ENCODE measurements around the gene GPRIN2. TPM values are rescaled to one million over a fixed set of nuclear protein-coding genes. Genes with fewer than 3 reads are reported as not detected.
A peak's percentile ranks its signal among the peaks of the same experiment; 100 is the strongest.

The GPRIN2 gene
- total RNA-seq, 2 experiments from 2014 or later: not detected

DNA sequence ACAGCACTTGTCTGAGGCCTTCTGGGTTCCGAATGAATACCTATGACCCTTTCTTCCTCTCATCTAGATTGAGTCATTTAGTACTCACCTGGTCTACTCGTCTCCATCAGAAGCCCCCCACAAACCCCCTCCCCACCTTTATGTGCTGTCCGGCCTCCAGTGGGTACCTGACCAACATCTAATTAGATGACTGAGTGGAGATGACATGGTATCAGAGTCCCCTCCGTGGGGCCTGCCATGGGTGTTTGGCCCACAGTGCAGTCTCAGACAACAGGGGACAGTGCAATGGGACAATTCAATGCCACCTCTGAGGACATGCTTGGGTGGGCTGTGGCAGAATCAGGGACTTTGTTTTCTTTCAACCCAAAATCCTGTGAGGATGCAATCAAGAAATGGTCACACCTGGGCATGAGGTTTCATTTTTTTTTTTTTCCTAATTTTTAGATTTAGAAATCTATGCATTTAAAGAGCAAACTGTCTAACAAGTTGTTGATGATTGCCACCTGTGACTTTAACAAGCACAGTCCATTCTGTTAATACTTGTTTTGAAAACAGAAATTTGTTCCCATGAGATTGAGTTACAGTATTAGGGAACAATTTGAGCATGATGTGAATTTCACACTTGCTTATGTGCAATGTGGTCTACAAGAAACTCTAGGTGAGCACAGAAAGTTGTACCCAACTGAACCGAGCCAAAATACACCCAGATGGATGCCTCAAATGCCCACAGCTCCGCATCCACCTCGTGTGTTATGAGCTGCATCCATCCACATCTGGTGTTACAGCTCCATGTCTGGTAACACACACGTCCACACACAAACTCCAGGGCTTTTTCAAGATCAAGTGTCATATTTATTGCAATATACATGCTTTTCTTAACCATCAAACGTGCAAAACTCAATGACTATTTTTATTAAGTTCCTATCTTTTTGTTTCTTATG is 27.5 kb downstream of the GPRIN2 start:
- no peaks in the 10 kb centered on the region for H3K4me1 Mint-ChIP-seq
- no peaks in the 10 kb centered on the region for H3K9me3 Mint-ChIP-seq
- no peak overlapping the region for H3K27ac Mint-ChIP-seq
- peaks cover 4% of the 10 kb centered on the region for H3K27me3 Mint-ChIP-seq
- DNase-seq (no peak), ATAC-seq (ENCODE audit: low read depth) (no peak)
- H3K4me3 Mint-ChIP-seq: no peak overlapping the region
- no peaks in the 10 kb centered on the region for H3K36me3 Mint-ChIP-seq
- POLR2A ChIA-PET: no interaction called here

DNA sequence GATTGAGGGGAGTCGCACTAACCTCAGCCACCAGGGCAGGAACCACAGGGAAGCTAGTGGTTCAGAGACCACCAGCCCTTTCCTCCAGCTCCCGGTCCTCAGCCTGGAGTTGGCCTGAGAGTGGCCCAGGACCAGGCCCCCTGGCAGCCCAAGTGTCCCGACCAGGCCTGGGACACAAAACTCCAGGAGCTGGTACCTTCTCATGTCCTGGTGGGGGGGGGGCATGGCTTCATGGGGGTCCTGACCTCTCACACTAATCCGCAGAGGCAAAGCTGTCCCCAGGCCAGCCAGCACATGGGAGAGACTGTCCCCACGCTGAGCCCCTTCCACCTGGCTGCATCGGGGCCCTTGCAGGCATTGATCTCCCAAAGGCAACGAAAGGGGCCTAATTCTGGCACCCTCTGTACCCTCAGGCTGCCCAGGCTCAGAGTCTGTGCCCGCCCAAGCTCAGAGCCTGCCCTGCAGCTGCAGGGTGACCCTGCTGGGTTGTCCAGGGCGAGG is 28.2 kb downstream of the GPRIN2 start:
- Mint-ChIP-seq H3K4me3 (no peak overlapping the region), H3K27me3 (peaks cover 4% of the 10 kb centered on the region), H3K9me3 (no peaks in the 10 kb centered on the region), H3K36me3 (no peaks in the 10 kb centered on the region), H3K4me1 (no peaks in the 10 kb centered on the region), H3K27ac (no peak overlapping the region)
- ATAC-seq (ENCODE audit: low read depth) (no peak), DNase-seq (peak; percentile 32)
- POLR2A ChIA-PET: interaction anchor here (0.6 kb wide), 2 partner anchors 270 to 1553 kb away, joined by 3 read pairs; no protein-coding TSS in a partner anchor

DNA sequence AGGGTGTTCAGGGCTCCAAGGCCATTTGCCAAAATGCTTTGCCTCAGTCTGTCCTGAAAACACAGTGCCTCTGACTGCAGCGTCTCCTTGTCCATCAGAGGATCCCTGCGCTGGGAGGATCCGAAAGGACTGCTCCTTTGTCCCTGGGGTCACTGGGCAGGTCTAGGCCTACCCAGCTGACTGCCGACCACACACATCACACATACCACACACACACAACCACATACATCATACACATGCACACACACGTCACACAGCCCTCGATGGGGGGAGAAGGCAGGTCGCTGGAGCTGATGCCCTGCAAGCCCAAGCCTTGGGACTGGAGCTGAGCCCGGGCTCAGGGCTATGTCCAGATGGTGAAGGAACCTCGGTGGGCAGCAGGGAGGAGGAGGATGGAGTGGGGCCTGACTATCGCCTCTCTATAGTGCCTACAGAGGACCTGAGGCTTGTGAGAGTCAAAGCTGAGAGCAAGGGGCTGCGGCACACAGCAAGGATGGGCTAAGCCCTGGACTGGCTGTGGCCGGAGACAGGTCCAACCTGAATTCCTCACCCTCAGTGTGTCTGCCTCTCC is 29.1 kb downstream of the GPRIN2 start:
- peaks cover 4% of the 10 kb centered on the region for H3K27me3 Mint-ChIP-seq
- DNase-seq (peak; percentile 30), ATAC-seq (ENCODE audit: low read depth) (no peak)
- H3K4me3 Mint-ChIP-seq: no peak overlapping the region
- no peaks in the 10 kb centered on the region for H3K9me3 Mint-ChIP-seq
- no peaks in the 10 kb centered on the region for H3K36me3 Mint-ChIP-seq
- no peak overlapping the region for H3K27ac Mint-ChIP-seq
- H3K4me1 Mint-ChIP-seq: no peaks in the 10 kb centered on the region
- POLR2A ChIA-PET: interaction anchor here (0.6 kb wide), 2 partner anchors 269 to 1552 kb away, joined by 3 read pairs; no protein-coding TSS in a partner anchor

DNA sequence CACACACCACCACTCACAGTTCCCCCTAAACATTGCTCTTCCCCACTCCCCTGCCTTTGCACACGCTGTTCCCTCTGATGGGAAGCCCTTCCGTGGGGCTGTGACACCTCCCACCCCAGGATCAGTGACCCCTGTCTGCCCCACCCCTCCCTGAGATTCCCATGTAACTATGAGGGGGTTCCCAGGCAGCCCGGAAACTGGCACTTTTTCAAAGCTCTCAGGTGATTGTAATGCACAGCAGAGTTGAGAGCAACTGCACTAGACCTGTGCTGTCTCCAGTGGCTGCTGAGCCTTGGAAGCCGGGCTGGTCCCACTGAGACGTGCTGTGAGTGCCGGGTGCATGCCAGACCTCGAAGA is 29.8 kb downstream of the GPRIN2 start:
- DNase-seq (peak; percentile 24), ATAC-seq (ENCODE audit: low read depth) (no peak)
- no peaks in the 10 kb centered on the region for H3K9me3 Mint-ChIP-seq
- H3K27ac Mint-ChIP-seq: no peak overlapping the region
- H3K4me3 Mint-ChIP-seq: no peak overlapping the region
- POLR2A ChIA-PET: no interaction called here
- no peaks in the 10 kb centered on the region for H3K27me3 Mint-ChIP-seq
- H3K36me3 Mint-ChIP-seq: no peaks in the 10 kb centered on the region
- H3K4me1 Mint-ChIP-seq: no peaks in the 10 kb centered on the region

DNA sequence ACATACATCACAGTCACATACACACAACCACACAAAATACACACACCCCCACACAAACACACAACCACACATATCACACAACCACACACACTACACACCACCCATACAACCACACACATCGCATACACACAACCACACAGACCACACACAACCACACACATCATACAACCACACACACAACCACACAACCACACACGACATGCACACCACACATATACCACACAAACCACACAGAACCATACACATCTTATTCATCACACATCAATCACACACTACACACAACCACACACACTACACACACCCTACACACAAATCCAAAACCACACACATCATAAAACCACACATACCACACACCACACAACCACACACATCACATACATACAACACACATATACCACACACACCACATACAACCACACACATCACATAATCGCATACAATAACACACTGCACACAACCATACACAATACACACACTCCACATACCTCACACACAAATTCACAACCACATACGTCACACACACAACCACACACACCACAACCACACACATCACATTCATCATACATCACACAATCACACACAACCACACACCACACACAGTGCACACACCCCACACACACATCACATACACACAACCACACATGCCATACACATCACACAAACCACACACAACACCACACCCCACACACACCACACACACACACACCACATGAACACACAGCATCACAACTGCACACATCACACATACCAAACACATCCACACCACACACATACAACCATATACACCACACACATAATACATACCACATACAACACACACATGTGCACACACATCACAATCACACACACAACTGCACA is 30.4 kb downstream of the GPRIN2 start:
- Mint-ChIP-seq H3K36me3 (no peaks in the 10 kb centered on the region), H3K4me1 (no peaks in the 10 kb centered on the region), H3K9me3 (no peaks in the 10 kb centered on the region), H3K4me3 (no peak overlapping the region), H3K27ac (no peak overlapping the region), H3K27me3 (no peaks in the 10 kb centered on the region)
- POLR2A ChIA-PET: no interaction called here
- ATAC-seq (ENCODE audit: low read depth) (no peak), DNase-seq (peak; percentile 18)

DNA sequence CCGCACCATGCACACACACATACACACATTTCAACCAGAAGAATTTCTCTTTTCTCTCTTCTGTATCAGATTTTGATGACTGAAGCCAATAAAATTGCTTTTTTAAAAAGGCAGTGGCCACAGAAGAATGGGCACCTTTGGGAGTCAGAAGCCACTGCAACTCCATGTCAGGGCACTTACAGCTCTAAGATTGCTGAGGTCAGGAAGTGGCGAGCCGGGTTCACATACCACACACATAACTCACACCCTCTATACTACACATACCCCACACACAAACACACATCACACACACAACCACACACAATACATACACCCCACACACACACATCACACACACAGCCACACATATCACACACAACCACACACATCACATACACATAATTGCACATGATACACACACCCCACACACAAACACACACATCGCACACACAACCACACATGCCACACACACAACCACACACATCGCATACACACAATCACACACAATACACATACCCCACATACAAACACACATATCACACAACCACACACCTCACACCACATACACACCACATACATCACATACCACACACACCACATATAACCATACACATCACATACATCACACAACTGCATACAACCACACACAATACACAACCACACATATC is 31.2 kb downstream of the GPRIN2 start:
- POLR2A ChIA-PET: no interaction called here
- ATAC-seq (ENCODE audit: low read depth) (peak; percentile 63), DNase-seq (peak; percentile 40)
- Mint-ChIP-seq H3K27me3 (no peaks in the 10 kb centered on the region), H3K9me3 (no peaks in the 10 kb centered on the region), H3K4me3 (no peak overlapping the region), H3K36me3 (no peaks in the 10 kb centered on the region), H3K27ac (no peak overlapping the region), H3K4me1 (no peaks in the 10 kb centered on the region)

DNA sequence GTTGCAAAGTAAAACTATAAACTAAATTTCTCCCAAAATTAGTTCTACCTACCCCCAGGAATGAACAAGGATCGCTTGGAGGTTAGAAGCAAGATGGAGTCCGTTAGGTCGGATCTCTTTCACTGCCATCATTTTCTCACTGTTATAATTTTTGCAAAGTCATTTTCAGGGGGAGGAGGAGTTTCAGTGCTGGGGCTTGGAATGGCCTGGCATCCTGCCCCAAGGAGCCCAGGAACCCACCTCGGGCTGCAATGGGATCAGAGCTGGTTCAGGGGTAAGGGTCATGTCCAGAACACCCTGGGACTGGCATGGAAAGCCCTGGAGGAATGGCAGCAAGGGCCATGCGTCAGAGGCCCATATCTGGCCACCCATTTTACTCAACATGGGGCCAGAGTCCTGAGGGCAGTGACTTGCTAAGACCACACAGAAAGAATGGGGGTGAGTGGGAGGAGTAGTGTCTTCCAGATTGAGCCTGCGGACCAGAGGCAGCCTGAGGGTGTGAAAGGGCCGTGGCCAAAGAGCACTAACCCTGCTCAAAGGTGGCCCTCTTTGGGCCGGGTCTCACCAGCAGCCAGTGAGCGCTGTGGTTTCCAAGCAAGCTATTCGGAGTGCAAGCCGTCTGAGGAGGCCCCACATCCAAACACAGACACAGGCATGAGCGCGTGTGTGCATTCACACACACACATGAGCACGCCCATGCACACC is 31.8 kb downstream of the GPRIN2 start:
- ATAC-seq (ENCODE audit: low read depth): peak; percentile 14
- no peaks in the 10 kb centered on the region for H3K4me1 Mint-ChIP-seq
- no peaks in the 10 kb centered on the region for H3K9me3 Mint-ChIP-seq
- no peaks in the 10 kb centered on the region for H3K36me3 Mint-ChIP-seq
- POLR2A ChIA-PET: no interaction called here
- DNase-seq: peak; percentile 37
- no peak overlapping the region for H3K4me3 Mint-ChIP-seq
- no peak overlapping the region for H3K27ac Mint-ChIP-seq
- no peaks in the 10 kb centered on the region for H3K27me3 Mint-ChIP-seq

DNA sequence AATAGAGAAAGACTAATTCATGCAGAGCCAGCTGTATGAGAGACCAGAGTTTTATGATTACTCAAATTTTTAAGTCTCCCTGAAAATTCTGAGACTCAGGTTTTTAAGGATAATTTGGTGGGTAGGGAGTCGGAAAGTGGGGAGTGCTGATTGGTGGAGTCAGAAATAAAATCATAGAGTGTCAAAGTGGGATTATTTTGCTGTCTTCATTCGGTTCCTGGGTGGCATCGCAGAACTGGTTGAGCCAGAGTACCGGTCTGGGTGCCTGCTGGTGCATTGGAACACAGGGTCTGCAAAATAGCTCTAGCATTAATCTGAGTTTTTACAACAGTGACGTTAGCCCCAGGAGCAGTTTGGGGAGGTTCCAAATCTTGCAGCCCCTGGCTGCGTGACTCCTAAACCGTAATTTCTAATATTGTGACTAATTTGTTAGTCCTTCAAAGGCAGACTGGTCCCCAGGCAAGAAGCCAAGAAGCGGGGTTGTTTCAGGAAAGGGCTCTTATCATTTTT is 32.4 kb downstream of the GPRIN2 start:
- Mint-ChIP-seq H3K27ac (no peak overlapping the region), H3K36me3 (no peaks in the 10 kb centered on the region), H3K4me1 (no peaks in the 10 kb centered on the region), H3K27me3 (no peaks in the 10 kb centered on the region), H3K4me3 (no peak overlapping the region), H3K9me3 (no peaks in the 10 kb centered on the region)
- DNase-seq (peak; percentile 20), ATAC-seq (ENCODE audit: low read depth) (no peak)
- POLR2A ChIA-PET: no interaction called here

DNA sequence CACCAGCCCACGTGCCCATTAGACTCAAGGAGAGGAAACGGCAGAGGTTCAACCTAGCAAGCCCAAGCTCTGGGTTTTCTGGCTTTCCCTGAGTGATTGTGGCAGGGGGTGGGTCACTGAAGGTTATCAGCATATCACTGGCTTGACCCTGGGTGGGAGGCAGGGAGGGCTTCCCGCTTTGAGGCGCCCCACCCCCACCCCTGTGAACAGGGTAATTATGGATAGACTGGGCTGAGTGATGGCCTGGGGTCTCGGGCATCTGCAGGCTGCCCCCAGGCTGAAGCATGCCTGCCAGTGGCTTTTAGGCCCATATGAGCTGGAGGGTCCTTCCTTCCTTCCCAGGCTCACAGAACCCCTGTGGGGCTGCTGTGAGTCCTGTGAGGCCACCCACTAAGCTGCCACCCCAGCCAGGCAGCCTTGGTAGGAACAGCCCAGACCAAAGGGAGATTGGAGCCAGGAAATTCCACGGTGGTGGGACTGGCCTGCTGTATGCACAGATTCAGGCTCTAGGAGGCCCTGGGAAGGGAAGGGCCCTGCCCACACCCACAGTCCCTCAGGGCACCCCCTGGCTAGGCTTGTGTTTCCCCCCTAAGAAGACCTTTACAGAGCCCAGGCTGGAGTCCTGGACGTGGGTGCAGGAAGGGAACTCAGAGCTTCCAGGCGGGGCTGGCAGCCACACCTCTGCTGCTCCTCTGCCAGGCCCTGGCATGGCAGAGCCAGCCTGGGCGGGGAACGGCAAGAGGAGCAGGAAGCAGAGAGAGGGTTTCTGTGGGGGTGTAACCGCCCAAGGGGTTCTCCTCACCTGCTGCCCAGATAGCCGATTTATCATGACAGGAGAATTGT is 33.1 kb downstream of the GPRIN2 start:
- no peaks in the 10 kb centered on the region for H3K9me3 Mint-ChIP-seq
- no peak overlapping the region for H3K4me3 Mint-ChIP-seq
- H3K27me3 Mint-ChIP-seq: no peaks in the 10 kb centered on the region
- no peaks in the 10 kb centered on the region for H3K36me3 Mint-ChIP-seq
- DNase-seq: peak; percentile 28
- no peaks in the 10 kb centered on the region for H3K4me1 Mint-ChIP-seq
- POLR2A ChIA-PET: no interaction called here
- no peak overlapping the region for H3K27ac Mint-ChIP-seq
- no peak for ATAC-seq (ENCODE audit: low read depth)

DNA sequence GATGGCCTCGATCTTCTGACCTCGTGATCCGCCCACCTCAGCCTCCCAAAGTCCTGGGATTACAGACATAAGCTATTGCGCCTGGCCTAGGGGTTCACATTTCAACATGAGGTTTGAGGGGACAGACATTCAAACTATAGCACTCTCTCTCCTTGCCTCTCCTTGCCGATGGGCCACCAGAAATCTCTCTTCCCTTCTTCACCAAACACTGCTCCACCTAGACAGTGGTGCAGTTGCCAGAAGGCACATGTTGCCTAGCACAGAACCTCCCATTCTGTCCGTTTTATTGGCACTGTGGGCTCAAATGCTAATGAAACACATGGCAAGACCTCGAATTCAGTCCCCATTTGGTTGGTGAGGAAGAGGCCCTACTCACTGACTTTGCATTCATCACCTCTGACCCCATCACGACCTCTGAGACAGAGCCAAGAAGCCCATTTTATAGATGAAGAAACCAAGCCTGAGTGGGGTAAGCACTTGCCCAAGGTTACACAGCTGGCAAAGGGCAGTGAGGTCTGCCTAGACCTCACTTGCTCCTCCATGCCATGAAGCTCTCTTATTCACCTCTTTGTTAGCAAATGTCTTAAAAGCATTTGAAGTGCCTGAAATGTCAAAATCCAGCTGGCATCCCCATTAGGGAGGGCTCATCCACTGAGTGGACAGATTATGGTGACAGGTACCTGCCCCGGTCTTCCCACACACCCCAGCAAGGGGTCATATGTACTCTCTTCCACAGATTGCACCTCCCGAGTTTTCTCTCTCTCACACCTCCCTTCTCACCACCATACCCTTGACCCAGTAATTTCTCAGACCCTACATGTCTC is 34.0 kb downstream of the GPRIN2 start:
- Mint-ChIP-seq H3K27ac (no peak overlapping the region), H3K36me3 (no peaks in the 10 kb centered on the region), H3K4me3 (no peak overlapping the region), H3K4me1 (no peaks in the 10 kb centered on the region), H3K27me3 (no peaks in the 10 kb centered on the region), H3K9me3 (no peaks in the 10 kb centered on the region)
- no peak for ATAC-seq (ENCODE audit: low read depth)
- no peak for DNase-seq
- POLR2A ChIA-PET: no interaction called here

DNA sequence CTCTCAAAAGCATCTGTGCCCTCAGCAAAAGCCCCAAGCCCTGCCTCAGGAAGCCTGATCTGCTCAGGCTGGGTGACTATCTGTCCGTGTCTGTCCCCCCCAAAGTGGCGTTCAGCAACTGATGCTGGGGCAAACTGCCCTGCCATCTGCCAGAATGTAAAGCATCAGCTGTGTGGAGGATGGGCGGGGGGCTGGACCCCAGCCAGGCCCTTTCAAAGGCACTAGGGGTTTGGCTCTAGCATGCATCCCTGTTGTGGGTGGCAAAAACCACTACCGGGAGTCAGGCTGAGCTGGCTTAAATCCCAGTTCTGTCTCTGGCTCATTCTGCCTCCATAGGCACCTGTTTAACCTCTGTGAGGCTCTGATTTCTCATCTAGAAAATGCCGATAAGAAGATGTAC is 35.5 kb downstream of the GPRIN2 start:
- peak; percentile 20 for DNase-seq
- ATAC-seq (ENCODE audit: low read depth): no peak
- POLR2A ChIA-PET: no interaction called here
- Mint-ChIP-seq H3K27me3 (no peaks in the 10 kb centered on the region), H3K9me3 (no peaks in the 10 kb centered on the region), H3K36me3 (no peaks in the 10 kb centered on the region), H3K4me3 (no peak overlapping the region), H3K27ac (no peak overlapping the region), H3K4me1 (no peaks in the 10 kb centered on the region)

Measured in activated naive CD8-positive, alpha-beta T cell treated with anti-CD3 and anti-CD28 coated beads, Interleukin-2, amount 10 ng/mL, durations not matched to agents 7 days and 5 days (primary cell).